Astrocyte (in vitro differentiated cells and primary cell): ENCODE measurements around the gene XCL1. TPM values are rescaled to one million over a fixed set of nuclear protein-coding genes. Genes with fewer than 3 reads are reported as not detected.
"Not testable (repeated sequence)": the region's sequence is repeated elsewhere in the genome, so short reads cannot be mapped to it uniquely, and the experiment has no call there.

Source experiments
- DNase-seq: peaks from one replicate; pipeline ENCODE4 v3.0.0-alpha.2; 2010; ENCODE audit warnings: low read depth
- FAIRE-seq: peaks from 2 replicates; lab custom pipeline; 2011; peaks lifted over from hg19 to GRCh38; lab: Jason Lieb, UNC
- H2AFZ ChIP-seq: 2 replicates; pipeline ENCODE4 v1.6.0; 2012; ENCODE audit warnings: low read depth, low read length, inconsistent platforms
- H3K27ac ChIP-seq: 2 replicates; pipeline ENCODE4 v1.5.1; 2011; ENCODE audit warnings: low read depth, low read length, inconsistent platforms
- H3K27me3 ChIP-seq: 2 replicates; pipeline ENCODE4 v1.6.0; 2011; ENCODE audit warnings: low read length, inconsistent platforms; ENCODE audit not compliant: insufficient read depth
- H3K36me3 ChIP-seq: 2 replicates; pipeline ENCODE4 v1.5.1; 2011; ENCODE audit warnings: low read length, inconsistent platforms; ENCODE audit not compliant: insufficient read depth
- H3K4me1 ChIP-seq: 2 replicates; pipeline ENCODE4 v1.5.1; 2011; ENCODE audit warnings: low read length, inconsistent platforms; ENCODE audit not compliant: insufficient read depth
- H3K4me2 ChIP-seq: 2 replicates; pipeline ENCODE4 v1.6.0; 2012; ENCODE audit warnings: low read length, inconsistent platforms
- H3K4me3 ChIP-seq: 2 replicates; pipeline ENCODE4 v1.5.1; 2011; ENCODE audit warnings: low read depth, mild to moderate bottlenecking, low read length, inconsistent platforms; ENCODE audit not compliant: insufficient read depth
- H3K79me2 ChIP-seq: 2 replicates; pipeline ENCODE4 v1.6.0; 2012; ENCODE audit warnings: mild to moderate bottlenecking, low read length, inconsistent platforms; ENCODE audit not compliant: insufficient read depth
- H3K9ac ChIP-seq: 2 replicates; pipeline ENCODE4 v1.6.0; 2012; ENCODE audit warnings: mild to moderate bottlenecking, low read length, inconsistent platforms
- H3K9me3 ChIP-seq: 2 replicates; pipeline ENCODE4 v1.5.1; 2012; ENCODE audit warnings: low read depth, mild to moderate bottlenecking, low read length, inconsistent platforms; ENCODE audit not compliant: insufficient read depth
- H4K20me1 ChIP-seq: 2 replicates; pipeline ENCODE4 v1.6.0; 2012; ENCODE audit warnings: low read length, inconsistent platforms; ENCODE audit not compliant: insufficient read depth
- H3K27ac Mint-ChIP-seq: one replicate; pipeline ENCODE4 v1.8.0; 2021; ENCODE audit warnings: mild to moderate bottlenecking, mixed read lengths; ENCODE audit not compliant: unreplicated experiment
- H3K27me3 Mint-ChIP-seq: one replicate; pipeline ENCODE4 v1.8.0; 2021; ENCODE audit warnings: low read depth, mixed read lengths; ENCODE audit not compliant: unreplicated experiment
- H3K36me3 Mint-ChIP-seq: one replicate; pipeline ENCODE4 v1.8.0; 2021; ENCODE audit warnings: low read depth, mixed read lengths; ENCODE audit not compliant: unreplicated experiment
- H3K4me1 Mint-ChIP-seq: one replicate; pipeline ENCODE4 v1.8.0; 2021; ENCODE audit warnings: low read depth, mixed read lengths; ENCODE audit not compliant: unreplicated experiment
- H3K4me3 Mint-ChIP-seq: one replicate; pipeline ENCODE4 v1.8.0; 2021; ENCODE audit warnings: mild to moderate bottlenecking, moderate library complexity, mixed read lengths; ENCODE audit not compliant: unreplicated experiment
- H3K9me3 Mint-ChIP-seq: one replicate; pipeline ENCODE4 v1.8.0; 2021; ENCODE audit warnings: mild to moderate bottlenecking, mixed read lengths; ENCODE audit not compliant: unreplicated experiment
- EZH2 ChIP-seq: IDR thresholded peaks from 2 replicates; pipeline ENCODE4 v1.6.1; 2012; ENCODE audit warnings: mild to moderate bottlenecking, low read length, inconsistent platforms; ENCODE audit not compliant: insufficient read depth
- total RNA-seq: library from RNA; stranded (reverse); gene quantifications from 2 replicates; pipeline ENCODE4 v1.2.1, GENCODE V29; 2021
- TF ChIP-seq, protein P1 (sequence below): IDR thresholded peaks from 2 replicates; pipeline ENCODE4 v1.5.1; 2011; ENCODE audit warnings: low read depth, mild to moderate bottlenecking, inconsistent platforms, low read length, moderate library complexity; ENCODE audit not compliant: insufficient read depth

The XCL1 gene
- total RNA-seq, 1 donor from 2014 or later = not detected

DNA sequence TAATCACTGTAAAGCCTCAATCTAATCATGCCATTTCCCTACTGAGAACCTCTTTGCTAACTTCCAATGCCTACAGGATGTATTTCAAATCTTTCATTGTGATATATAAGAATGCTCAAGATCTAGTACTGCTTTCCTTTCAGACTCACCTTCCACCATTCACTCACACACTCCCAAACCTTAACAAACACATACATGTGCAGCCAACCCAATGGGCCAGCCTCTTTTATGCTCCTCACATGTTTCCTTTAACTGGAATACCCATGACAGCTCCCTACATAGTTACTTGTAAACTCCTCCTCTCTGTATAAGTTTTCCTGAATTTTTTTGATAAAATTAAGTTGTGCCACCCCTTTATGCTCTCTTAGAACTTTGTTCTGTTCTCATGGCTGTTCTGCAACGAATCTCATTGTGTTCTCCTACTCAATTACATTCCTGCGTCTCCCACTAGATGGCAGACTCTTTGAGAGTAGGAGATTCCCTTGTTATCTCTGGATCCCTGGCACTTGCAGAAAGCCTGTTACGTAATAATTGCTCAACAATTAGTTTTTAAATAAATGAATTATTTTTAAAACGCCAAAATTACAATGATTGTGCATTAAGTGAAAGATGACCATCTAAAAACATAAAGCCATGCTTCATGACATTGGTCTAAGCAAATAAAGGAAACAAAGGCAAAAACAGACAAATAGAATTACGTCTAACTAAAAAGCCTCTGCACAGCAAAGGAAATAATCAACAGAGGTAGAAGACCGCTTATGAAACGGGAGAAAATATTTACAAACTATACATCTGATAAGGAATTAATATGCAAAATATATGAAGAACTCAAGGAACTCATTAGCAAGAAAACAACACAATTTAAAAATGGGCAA is 30.5 kb upstream of the XCL1 start:
- FAIRE-seq, H3K9me3 Mint-ChIP-seq, H2AFZ ChIP-seq, H3K27ac ChIP-seq, H3K36me3 ChIP-seq, H3K4me1 ChIP-seq, H3K4me3 Mint-ChIP-seq, H3K4me1 Mint-ChIP-seq, H3K4me2 ChIP-seq, H3K4me3 ChIP-seq, H4K20me1 ChIP-seq, H3K79me2 ChIP-seq, H3K36me3 Mint-ChIP-seq, H3K9me3 ChIP-seq, H3K27ac Mint-ChIP-seq, H3K9ac ChIP-seq, H3K27me3 ChIP-seq: not testable (repeated sequence)
- DNase-seq = peak; percentile 5
- TF ChIP-seq, protein P1, sequence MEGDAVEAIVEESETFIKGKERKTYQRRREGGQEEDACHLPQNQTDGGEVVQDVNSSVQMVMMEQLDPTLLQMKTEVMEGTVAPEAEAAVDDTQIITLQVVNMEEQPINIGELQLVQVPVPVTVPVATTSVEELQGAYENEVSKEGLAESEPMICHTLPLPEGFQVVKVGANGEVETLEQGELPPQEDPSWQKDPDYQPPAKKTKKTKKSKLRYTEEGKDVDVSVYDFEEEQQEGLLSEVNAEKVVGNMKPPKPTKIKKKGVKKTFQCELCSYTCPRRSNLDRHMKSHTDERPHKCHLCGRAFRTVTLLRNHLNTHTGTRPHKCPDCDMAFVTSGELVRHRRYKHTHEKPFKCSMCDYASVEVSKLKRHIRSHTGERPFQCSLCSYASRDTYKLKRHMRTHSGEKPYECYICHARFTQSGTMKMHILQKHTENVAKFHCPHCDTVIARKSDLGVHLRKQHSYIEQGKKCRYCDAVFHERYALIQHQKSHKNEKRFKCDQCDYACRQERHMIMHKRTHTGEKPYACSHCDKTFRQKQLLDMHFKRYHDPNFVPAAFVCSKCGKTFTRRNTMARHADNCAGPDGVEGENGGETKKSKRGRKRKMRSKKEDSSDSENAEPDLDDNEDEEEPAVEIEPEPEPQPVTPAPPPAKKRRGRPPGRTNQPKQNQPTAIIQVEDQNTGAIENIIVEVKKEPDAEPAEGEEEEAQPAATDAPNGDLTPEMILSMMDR = peak; percentile 29
- H3K27me3 Mint-ChIP-seq = peaks cover 14% of the 10 kb centered on the region

DNA sequence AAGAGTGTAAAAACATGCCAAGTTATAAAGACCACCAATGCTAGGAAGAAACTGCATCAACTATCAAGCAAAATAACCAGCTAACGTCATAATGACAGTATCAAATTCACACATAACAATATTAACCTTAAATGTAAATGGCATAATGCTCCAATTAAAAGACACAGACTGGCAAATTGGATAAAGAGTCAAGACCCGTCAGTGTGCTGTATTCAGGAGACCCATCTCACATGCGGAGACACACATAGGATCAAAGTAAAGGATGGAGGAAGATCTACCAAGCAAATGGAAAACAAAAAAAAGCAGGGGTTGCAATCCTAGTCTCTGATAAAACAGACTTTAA is 29.9 kb upstream of the XCL1 start:
- not testable (repeated sequence) for H3K36me3 Mint-ChIP-seq, H2AFZ ChIP-seq, H3K4me3 Mint-ChIP-seq, H3K4me1 ChIP-seq, H3K4me1 Mint-ChIP-seq, H3K4me2 ChIP-seq, H4K20me1 ChIP-seq, DNase-seq, H3K9me3 ChIP-seq, H3K27me3 ChIP-seq, H3K27ac Mint-ChIP-seq, H3K4me3 ChIP-seq, H3K36me3 ChIP-seq, FAIRE-seq, H3K27ac ChIP-seq, H3K9me3 Mint-ChIP-seq, H3K79me2 ChIP-seq, H3K9ac ChIP-seq
- peaks cover 14% of the 10 kb centered on the region for H3K27me3 Mint-ChIP-seq

DNA sequence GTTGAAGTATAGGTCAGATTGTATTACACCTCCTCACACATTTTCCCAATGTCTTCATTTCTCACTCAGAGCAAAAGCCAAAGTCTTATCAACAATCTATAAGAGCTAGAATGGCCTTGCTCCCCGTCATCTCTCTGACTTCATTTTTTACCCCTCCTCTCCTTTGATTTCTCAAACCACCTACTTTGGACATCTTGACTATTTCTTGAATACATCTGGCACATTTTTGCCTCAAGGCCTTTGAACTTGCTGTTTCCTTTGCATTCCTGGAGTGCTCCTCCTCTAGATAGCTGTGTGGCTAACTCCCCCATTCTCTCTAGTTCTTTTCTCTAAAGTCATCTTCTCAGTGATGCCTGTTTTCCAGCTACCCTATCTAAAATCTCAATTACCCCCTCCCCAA is 25.4 kb upstream of the XCL1 start:
- no peak overlapping the region for H2AFZ ChIP-seq
- no peak overlapping the region for H3K27ac ChIP-seq
- H3K4me1 ChIP-seq = no peaks in the 10 kb centered on the region
- no peak overlapping the region for H3K9ac ChIP-seq
- no peak overlapping the region for H3K4me3 Mint-ChIP-seq
- H4K20me1 ChIP-seq = no peaks in the 10 kb centered on the region
- H3K4me1 Mint-ChIP-seq = peaks cover 5% of the 10 kb centered on the region
- TF ChIP-seq, protein P1 = no peak
- no peak for TF ChIP-seq EZH2
- no peak overlapping the region for H3K4me2 ChIP-seq
- no peak for FAIRE-seq
- H3K36me3 Mint-ChIP-seq = peaks cover 1% of the 10 kb centered on the region
- no peak overlapping the region for H3K4me3 ChIP-seq
- H3K27me3 ChIP-seq = no peaks in the 10 kb centered on the region
- DNase-seq = peak; percentile 5
- no peak overlapping the region for H3K27ac Mint-ChIP-seq
- H3K27me3 Mint-ChIP-seq = peaks cover 12% of the 10 kb centered on the region
- no peaks in the 10 kb centered on the region for H3K9me3 ChIP-seq
- H3K36me3 ChIP-seq = no peaks in the 10 kb centered on the region
- H3K9me3 Mint-ChIP-seq = peaks cover 4% of the 10 kb centered on the region
- H3K79me2 ChIP-seq = no peaks in the 10 kb centered on the region
